ENCODE results near the gene TMEM255B.
"Not testable (repeated sequence)": the region's sequence is repeated elsewhere in the genome, so short reads cannot be mapped to it uniquely, and the experiment has no call there.

Gene TMEM255B

DNA sequence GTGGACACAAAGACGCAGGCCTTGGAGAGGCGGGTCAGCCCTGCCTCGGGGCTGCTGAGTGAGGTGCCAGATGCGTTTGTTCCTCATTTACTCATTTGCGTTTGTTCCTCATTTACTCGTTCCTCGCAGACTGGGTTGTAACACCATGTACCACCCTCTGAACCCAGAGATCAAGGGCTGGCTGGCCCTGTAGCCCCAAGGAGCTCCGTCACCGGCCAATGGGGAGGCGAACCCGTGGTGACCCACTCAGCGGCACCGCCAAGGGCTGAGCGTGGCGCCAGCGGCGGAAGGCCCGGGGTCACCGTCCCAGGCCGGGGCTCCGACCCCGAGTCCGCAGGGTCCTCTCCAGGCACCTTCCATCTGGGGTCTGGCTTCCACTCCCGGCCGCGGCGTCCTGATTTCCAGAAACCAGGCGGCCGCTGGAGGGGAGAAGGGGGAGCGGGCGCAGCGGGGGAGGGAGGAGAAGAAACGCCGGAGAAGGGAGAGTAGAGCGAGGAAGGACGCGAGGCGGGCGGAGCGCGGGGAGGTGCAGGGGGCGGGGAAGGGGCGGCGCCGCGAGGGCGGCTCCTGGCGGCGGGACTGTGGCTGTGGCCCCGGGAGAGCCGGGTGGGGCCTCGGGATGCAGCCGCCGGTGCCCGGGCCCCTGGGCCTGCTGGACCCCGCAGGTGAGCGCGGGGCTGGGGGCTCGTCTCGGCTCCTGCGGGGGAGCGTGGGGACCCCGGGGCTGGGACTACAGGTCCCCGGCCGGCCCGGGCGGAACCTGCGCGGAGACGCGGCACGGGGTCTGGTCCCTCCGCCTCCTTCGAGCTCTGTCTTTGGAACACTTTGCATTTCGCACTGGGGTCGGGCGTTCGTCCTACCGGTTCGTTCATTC, at the start of gene TMEM255B:
TMEM255B (plus strand) TSS at position 576 of the 874 bp plus-strand sequence; CDS start at position 620, 44 bp downstream.
- DNase-seq: peak; percentile 78

DNA sequence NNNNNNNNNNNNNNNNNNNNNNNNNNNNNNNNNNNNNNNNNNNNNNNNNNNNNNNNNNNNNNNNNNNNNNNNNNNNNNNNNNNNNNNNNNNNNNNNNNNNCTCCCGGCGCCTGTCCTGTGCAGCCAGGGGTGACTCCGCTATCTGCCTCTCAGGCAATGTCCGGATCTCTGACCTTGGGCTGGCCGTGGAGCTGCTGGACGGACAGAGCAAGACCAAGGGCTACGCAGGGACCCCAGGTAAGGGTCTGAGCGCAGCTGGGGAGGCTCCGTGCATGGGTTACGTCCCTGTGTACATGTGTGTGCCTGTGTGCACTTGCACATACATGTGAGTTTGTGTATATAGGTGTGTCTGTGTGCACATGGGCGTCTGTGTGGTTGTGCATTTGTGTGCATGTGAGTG, 36.1 kb upstream of the TMEM255B start:
- DNase-seq: no peak

DNA sequence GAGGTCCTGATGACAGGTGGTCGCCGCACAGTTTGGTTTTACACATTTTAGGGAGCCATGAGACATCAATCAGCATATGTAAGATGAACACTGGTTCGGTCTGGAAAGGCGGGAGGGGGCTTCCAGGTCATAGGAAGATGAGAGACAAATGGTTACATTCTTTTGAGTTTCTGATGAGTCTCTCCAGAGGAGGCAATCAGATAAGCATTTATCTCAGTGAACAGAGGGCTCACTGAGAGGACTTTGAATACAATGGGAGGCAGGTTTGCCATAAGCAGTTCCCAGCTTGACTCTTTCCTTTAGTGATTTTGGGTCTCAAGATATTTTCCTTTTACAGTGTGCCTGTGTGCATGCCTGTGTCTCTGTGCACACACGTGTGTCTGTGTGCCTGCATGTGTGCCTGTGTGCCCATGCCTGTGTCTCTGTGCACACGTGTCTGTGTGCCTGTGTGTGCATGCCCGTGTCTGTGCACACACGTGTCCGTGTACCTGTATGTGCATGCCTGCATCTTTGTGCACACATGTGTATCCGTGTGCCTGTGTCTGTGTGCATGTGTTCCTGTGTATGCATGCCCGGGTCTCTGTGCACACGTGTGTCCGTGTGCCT, 35.5 kb upstream of the TMEM255B start:
- DNase-seq: peak; percentile 62

DNA sequence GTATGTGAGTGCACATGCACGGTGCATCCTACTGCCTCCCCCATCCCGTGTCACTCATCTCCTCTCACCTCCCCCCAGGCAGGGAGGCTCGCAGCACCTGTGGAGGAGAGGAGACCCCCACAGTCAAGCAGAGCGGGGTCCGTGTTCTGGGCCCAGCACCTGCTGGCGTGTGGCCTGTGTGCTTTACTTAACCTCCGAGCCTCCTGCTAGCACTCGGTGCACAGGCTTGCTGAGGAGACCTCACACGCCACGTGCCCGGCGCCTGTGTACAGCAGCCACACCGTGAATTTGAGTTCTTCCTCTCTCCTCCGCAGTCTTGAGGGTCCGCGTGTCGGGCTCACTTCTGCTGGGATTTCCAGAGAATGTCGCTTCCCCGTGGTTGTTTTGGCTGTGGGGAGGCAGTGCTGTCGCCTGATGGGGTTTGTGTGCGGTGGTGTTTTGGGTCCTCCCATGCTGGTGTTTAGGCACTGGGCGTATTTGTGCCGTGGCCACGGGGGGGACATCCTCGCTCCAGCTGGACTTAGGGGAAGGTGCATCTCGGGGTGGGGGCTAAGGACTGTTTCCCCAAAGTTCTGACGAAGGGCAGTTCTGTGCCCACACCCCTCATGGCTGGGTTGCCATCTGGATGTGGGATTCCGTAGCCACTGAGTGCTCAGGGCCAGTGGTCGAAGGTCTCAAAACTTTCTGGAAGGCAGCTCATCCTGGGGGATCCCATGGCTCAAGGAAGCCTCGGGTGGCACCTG, 34.8 kb upstream of the TMEM255B start:
- no peak for DNase-seq

DNA sequence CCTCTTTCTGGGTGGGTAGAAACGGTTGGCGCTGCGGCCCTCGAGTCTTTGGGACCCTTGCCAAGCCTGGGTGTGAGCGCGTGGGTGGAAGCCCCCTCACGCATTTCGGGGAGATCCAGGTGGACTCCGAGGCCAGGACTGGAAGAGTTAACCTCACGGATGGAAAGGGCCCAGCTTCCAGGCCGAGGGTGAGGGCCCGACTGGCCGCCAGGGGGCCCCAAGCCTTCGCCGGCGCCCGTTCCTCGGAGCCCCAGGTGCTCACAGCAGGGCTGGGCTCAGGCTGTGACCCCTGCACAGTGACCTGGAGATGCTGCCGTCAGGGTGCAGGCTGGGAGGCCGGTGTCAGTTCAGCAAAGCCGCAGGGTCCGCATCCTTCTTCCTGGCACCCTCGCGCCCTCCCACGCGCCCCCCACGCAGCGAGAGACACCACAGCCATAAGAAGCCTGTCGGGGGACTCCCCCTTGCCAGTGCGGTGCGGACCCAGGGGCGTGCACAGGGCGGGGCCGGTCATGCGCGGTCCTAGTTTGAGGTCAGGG, 34.2 kb upstream of the TMEM255B start:
- DNase-seq: peak; percentile 96

DNA sequence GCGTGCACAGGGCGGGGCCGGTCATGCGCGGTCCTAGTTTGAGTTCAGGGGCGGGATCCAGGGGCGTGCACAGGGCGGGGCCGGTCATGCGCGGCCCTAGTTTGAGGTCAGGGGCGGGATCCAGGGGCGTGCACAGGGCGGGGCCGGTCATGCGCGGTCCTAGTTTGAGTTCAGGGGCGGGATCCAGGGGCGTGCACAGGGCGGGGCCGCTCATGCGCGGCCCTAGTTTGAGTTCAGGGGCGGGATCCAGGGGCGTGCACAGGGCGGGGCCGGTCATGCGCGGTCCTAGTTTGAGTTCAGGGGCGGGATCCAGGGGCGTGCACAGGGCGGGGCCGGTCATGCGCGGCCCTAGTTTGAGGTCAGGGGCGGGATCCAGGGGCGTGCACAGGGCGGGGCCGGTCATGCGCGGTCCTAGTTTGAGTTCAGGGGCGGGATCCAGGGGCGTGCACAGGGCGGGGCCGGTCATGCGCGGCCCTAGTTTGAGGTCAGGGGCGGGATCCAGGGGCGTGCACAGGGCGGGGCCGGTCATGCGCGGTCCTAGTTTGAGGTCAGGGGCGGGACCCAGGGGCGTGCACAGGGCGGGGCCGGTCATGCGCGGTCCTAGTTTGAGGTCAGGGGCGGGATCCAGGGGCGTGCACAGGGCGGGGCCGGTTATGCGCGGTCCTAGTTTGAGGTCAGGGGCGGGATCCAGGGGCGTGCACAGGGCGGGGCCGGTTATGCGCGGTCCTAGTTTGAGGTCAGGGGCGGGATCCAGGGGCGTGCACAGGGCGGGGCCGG, 33.5 kb upstream of the TMEM255B start:
- not testable (repeated sequence) for DNase-seq

DNA sequence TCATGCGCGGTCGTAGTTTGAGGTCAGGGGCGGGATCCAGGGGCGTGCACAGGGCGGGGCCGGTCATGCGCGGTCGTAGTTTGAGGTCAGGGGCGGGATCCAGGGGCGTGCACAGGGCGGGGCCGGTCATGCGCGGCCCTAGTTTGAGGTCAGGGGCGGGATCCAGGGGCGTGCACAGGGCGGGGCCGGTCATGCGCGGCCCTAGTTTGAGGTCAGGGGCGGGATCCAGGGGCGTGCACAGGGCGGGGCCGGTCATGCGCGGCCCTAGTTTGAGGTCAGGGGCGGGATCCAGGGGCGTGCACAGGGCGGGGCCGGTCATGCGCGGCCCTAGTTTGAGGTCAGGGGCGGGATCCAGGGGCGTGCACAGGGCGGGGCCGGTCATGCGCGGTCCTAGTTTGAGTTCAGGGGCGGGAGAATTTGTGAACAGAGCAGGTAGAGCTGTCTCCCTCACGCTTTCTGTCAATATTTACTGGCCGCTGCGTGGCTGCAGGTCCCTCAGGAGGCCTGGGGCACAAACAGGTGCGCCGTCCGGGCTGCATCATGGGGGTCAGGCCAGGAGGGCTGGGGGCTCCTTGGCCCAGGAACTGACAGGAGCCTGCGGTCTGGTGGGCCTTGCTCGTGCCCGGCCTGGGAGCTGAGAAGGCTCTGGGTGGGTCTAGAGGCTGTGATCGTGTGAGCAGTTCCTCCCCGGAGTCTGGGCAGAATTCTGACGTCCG, 32.8 kb upstream of the TMEM255B start:
- DNase-seq: peak; percentile 83

DNA sequence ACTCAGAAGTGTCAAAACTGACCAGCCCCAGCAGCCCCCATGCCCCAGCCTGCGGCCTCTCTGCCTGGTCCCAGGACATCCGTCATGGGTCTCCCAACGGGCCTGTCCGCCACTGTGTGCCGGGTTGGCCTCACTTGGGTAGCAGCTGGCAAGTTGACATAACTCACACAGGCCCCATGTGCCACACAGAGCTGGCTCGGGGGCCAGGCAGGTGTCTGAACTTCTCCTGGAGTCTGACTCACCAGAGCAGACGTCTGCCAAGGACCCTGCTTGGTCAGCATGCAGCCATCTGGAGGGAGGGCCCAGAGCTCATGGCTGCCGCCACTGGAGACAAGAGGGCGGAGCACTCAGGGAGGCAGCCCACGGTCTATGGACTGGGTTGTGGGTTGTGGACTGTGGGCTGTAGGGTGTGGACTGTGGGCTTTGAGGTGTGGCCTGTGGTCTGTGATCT, 32.0 kb upstream of the TMEM255B start:
- DNase-seq: peak; percentile 36

DNA sequence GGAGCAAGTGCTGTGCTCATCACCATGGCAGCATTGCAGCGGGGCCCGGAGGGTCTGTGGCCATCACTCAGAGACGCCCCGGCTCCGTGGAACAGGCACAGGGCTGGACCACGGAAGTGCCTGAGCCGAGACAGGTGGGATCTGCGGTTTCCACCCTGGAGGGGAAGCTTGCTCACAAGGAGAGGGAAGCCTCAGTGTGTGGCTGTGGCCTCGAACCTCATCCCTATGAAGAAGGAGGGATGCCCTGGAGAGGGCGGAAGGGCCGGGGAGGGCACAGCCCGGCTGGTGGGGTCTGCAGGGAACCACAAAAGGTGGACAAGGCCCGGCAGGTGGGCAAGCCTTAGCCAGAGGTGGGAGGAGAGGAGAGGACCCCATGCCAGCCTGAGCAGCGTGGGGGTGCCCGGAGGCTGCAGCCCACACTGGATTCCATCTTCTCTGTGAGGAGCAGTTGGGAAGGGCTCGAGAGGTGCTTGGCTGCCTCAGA, 30.4 kb upstream of the TMEM255B start:
- no peak for DNase-seq

DNA sequence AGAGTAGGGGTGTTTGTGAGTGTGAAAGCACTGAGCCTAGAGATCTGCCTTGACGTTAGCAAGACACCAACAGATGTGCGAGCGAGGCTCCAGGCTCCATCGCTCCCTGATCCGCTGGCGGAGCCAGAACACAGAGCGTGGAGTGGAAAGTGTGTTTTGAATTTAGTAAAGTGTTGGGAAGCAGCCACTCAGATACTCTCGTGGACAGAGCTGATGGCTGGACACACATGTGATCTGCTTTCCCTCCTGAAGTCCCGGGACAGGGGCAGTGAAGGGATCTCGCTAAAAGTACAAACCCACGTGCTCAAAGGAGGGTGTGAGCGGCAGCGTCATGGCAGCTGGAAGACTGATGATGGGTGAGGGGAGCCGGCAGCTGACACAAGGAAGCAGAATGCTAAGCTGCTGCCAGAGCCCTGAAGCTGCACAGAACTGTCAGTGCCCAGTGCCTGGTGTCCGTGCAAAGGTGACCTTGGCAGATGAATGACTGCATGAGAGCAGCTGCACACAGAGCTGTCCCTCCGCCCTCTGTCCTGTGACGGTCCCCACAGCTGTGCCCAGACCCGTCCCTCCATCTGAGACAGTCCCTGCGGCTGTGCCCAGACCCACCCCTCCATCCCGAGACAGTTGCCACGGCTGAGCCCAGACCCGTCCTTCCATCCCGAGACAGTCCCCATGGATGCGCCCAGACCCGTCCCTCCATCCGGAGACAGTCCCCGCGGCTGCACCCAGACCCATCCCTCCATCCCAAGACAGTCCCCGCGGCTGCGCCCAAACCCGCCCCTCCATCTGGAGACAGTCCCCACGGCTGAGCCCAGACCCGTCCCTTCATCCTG, 29.6 kb upstream of the TMEM255B start:
- no peak for DNase-seq

DNA sequence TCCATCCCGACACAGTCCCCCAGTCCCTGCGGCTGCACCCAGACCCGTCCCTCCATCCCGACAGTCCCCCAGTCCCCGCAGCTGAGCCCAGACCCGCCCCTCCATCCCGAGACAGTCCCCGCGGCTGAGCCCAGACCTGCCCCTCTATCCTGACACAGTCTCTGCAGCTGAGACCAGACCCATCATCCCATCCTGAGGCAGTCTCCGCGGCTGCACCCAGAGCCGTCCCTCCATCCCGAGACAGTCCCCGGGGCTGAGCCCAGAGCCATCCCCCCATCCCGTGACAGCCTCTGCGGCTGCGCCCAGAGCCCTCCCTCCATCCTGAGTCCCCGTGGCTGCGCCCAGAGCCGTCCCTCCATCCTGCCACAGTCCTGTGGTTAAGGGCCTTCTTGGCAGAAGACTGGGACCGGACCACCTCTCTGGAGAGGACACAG, 28.8 kb upstream of the TMEM255B start:
- DNase-seq: no peak

DNA sequence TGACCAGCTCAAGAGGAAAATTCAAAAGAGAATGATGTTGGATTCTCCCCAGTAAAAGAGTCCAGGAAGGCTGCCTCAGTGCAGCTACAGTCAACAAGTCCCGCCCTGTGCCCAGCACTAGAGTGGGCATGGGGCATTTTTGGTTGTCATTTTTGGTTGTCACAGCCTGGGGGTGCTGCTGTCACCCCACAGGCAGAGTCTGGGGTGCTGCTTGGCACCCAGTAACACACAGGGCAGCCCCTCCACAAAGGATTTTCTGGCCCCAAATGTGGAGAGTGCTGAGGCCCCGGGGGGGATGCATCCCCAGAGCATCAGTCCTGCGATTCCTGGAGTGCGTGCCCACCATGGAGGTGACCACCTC, 28.2 kb upstream of the TMEM255B start:
- DNase-seq: no peak

DNA sequence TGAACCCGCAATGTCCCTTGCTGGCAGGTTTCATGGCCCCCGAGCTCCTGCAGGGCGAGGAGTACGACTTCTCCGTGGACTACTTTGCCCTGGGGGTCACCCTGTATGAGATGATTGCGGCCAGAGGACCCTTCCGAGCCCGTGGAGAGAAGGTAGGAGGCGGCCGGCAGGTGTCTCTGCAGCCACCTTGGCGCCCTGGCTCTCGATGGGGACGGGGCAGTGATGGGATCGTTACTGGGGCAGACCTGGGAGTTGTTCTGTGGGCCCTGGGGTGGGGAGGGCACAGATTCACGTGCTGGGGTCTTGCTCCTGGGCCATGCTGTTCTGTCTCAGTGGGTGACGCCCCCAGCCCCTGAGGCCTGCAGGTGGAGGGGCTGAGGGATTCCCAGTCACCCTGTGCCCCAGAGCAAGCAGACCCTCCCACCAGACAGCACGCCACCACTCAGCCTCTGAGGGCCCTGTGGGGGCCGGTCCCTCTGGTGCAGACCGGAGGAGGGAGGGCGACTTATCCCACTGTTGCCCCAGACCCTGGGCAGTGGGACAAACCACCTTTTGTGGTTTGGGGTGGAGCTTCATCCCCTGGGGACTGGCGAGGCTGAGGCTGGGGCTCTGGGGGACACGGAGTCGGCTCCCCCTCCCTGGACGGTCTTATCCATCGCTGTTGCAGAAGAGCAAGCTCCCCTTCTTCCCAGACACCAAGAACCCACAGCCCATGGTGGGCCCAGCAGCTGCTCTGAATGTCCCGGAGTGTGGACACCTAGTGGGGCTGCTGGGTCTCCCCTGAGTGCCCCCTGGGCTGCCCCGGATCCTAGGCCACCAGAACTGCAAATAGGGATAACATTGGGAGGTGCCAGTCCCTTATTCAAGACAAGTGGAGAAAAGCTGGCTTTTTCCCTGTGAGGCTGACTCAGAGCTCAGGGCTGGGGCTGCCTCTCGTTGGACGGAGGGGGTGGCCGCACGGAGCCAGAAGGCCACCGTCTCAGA, 27.5 kb upstream of the TMEM255B start:
- no peak for DNase-seq

DNA sequence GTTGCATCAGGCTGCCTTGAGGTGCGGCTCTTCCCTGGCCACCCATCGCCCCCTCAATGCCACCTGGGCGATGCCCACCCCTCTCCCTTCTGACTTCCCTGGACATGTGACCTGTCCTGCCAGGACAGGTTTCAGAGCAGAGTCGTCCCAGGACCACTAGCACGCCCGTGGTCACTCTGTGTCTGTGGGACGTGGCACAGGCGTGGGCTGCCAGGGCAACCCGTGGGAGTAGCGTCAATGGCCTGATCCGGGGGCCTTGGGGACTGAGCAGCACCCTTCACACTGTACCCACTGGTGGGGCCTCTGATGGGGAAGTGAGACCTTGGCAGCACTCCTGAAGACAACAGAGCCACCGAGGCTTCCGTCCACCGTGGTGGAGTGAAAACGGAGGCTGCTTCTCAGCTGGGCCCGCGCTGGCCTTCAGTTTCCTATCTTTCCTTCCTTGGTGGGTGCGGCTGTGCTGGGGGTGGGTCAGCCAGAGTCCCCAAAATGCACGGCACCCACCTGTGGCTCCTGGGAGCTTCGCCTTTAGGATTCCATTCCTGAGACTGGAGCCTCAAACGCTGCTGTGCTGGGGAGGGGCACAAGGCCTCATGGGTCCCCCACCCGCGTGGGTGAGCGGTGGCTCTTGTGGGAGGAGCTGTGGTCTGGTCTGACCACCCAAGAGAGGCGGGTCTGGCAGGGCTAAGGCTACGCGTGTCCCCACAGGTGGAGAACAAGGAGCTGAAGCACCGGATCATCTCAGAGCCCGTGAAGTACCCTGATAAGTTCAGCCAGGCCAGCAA, 26.7 kb upstream of the TMEM255B start:
- DNase-seq: no peak

DNA sequence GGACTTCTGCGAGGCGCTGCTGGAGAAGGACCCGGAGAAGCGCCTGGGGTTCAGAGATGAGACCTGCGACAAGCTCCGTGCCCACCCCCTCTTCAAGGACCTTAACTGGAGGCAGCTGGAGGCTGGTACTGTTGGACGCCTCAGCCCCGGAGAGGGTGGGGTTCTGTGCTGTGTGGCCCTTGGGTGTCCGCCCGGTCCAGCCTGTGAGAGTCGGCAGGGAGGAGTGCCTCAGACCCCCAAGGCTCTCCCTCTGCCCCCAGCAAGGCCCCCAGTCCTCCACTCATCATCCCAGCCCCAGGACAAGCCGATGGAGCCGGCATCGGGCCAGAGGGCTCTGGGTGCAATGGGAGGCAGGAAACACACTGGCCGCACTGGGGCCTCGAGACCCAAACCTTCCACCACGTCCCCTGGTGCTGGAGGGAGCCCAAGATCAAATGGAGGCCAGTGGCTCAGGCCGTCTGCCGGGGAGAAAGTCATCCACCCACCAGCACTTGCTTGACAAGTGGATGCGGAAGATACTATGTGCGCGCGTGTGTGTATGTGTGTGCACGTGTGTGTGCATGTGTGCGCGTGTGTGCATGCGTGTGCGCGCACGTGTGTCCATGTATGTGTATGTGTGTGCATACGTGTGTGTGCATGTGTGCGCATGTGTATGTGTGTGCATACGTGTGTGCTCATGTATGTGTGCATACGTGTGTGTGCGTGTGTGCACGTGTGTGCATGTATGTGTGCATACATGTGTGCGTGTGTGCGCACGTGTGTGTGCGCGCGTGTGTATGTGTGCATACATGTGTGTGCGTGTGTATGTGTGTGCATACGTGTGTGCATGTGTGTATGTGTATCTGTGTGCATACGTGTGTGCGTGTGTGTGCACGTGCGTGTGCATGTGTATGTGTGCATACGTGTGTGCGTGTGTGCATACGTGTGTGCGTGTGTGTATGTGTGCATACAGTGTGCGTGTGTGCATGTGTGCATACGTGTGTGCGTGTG, 25.8 kb upstream of the TMEM255B start:
- no peak for DNase-seq

DNA sequence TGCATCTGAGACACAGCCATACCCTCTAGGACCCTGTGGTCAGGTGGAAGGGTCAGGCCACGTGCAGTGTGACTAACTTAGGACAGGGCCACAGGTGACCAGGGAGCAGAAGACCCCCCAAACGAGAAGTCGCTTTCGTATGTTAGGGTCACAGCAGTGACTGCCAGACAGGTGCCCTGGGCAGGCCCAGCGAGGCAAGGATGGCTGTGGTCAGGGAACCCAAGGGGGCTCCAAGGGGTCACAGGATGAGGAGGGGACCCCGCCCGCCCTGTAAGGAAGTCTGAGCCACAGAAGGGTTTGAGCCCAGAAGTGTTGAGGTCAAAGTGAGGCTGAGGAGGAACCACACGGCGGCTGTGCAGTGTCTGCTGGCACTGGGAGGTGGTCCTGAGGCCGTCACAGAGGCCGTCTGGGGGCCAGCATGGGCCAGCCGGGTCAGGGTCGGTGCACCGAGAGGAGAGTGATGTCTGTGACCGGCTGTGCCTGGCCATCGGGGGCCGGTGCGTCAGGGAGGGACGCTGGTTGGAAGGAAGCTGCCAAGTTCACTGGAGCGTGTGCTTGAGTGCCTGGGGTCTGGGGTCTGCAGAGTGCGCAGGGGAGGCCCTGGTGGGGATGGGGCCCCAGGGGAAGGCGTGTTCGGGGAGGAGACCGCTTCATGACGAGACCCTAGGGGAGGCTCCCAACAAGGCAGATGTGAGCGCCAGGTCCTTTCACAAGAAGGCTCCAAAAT, 24.8 kb upstream of the TMEM255B start:
- no peak for DNase-seq

DNA sequence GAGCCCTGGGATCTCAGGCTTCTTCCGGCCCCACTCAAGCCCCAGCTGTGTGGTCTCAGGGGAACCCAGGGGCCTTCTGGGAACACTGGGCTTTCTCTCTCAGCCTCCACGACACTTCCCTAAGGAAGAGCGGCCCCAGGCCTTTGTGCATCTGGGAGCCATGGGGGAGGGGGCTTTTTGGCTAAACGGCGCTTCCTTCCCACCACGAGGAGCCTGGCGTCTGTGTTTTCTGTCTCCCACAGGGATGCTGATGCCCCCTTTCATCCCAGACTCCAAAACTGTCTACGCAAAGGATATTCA, 24.2 kb upstream of the TMEM255B start:
- DNase-seq: no peak
